Naive thymus-derived CD4-positive, alpha-beta T cell (primary cell): ENCODE results near the gene RSF1. TPM values are rescaled to one million over a fixed set of nuclear protein-coding genes. Genes with fewer than 3 reads are reported as not detected.
A peak's percentile ranks its signal among the peaks of the same experiment; 100 is the strongest.
"Not testable (repeated sequence)": the region's sequence is repeated elsewhere in the genome, so short reads cannot be mapped to it uniquely, and the experiment has no call there.

Source experiments
- ATAC-seq: fragments of 150-1000 bp; cut with Tn5 transposase; 2 replicates; pipeline ENCODE4 v1.10.0; 2021; ENCODE audit warnings: mild to moderate bottlenecking, moderate library complexity
- CTCF ChIA-PET: fragments of 350-600 bp; sonication (Branson Sonifier 250); formaldehyde crosslinking; loops from one replicate; lab custom pipeline; 2021; ENCODE audit warnings: antibody characterized with exemption; lab: Charles Lee
- POLR2A ChIA-PET: fragments of 350-600 bp; sonication (Branson Sonifier 250); formaldehyde crosslinking; loops from one replicate; lab custom pipeline; 2021; ENCODE audit warnings: antibody characterized with exemption, inconsistent platforms; lab: Charles Lee
- DNase-seq, 9 donors: peaks; one replicate each; pipeline versions ENCODE4 v3.0.0 to v3.0.0-alpha.2; 2020 to 2022; ENCODE audit warnings: mixed read lengths in 1 of 9
- H3K27ac ChIP-seq: one replicate; pipeline ENCODE4 v1.7.0; 2013; ENCODE audit warnings: mild to moderate bottlenecking, low read depth, low read length, moderate library complexity
- H3K27me3 ChIP-seq, 2 donors: one replicate each; pipeline ENCODE4 v1.7.0; 2013; ENCODE audit warnings: low read length in 2 of 2, mild to moderate bottlenecking in 2 of 2, moderate library complexity in 2 of 2; ENCODE audit not compliant: control insufficient read depth in 2 of 2, insufficient read depth in 2 of 2
- H3K36me3 ChIP-seq, 3 experiments: 1 replicate in 2 of 3; 2 replicates in 1 of 3; pipeline ENCODE4 v1.7.0; 2013; ENCODE audit warnings: low read length in 3 of 3, mild to moderate bottlenecking in 3 of 3, moderate library complexity in 1 of 3; ENCODE audit not compliant: insufficient read depth in 3 of 3, control insufficient read depth in 2 of 3
- H3K4me1 ChIP-seq, 2 donors: one replicate each; pipeline ENCODE4 v1.7.0; 2013; ENCODE audit warnings: low read length in 2 of 2, mild to moderate bottlenecking in 2 of 2, moderate library complexity in 1 of 2; ENCODE audit not compliant: control insufficient read depth in 2 of 2, insufficient read depth in 2 of 2
- H3K4me3 ChIP-seq: 2 replicates; pipeline ENCODE4 v1.7.0; 2013; ENCODE audit warnings: mild to moderate bottlenecking, low read length
- H3K9me3 ChIP-seq, 3 experiments: 1 replicate in 2 of 3; 2 replicates in 1 of 3; pipeline ENCODE4 v1.7.0; 2013; ENCODE audit warnings: low read length in 3 of 3; ENCODE audit not compliant: control insufficient read depth in 2 of 3
- H3K27ac Mint-ChIP-seq, 9 donors: one replicate each; pipeline ENCODE4 v1.8.0; 2020 to 2022; ENCODE audit warnings: mixed read lengths in 9 of 9, mild to moderate bottlenecking in 8 of 9, moderate library complexity in 5 of 9, inconsistent platforms in 2 of 9
- H3K27me3 Mint-ChIP-seq, 5 donors: one replicate each; pipeline ENCODE4 v1.8.0; 2021 to 2022; ENCODE audit warnings: mixed read lengths in 5 of 5, mild to moderate bottlenecking in 1 of 5
- H3K36me3 Mint-ChIP-seq, 5 donors: one replicate each; pipeline ENCODE4 v1.8.0; 2020 to 2022; ENCODE audit warnings: mixed read lengths in 5 of 5, mild to moderate bottlenecking in 3 of 5, inconsistent platforms in 1 of 5
- H3K4me1 Mint-ChIP-seq, 7 donors: one replicate each; pipeline ENCODE4 v1.8.0; 2020 to 2022; ENCODE audit warnings: mixed read lengths in 7 of 7, mild to moderate bottlenecking in 3 of 7, inconsistent platforms in 1 of 7
- H3K4me3 Mint-ChIP-seq, 10 donors: one replicate each; pipeline ENCODE4 v1.8.0; 2020 to 2022; ENCODE audit warnings: mild to moderate bottlenecking in 10 of 10, mixed read lengths in 10 of 10, moderate library complexity in 6 of 10, inconsistent platforms in 2 of 10
- H3K9me3 Mint-ChIP-seq, 11 donors: one replicate each; pipeline ENCODE4 v1.8.0; 2020 to 2022; ENCODE audit warnings: mixed read lengths in 11 of 11, mild to moderate bottlenecking in 4 of 11, inconsistent platforms in 1 of 11, moderate library complexity in 1 of 11
- intact Hi-C, 2 donors: fragments of 100-400 bp; cut with micrococcal nuclease; formaldehyde crosslinking; loops; one replicate each; pipeline ENCODE4 v1.15.1; 2023
- polyA plus RNA-seq, 2 donors: library from polyadenylated mRNA; unstranded; fragments of 300-500 nt; fragmentation: Illumina TruSeq; gene quantifications; one replicate each; pipeline ENCODE4 v1.2.3, GENCODE V29; 2021
- total RNA-seq, 6 experiments: library from RNA in 5 of 6; stranded (reverse) in 5 of 6; gene quantifications; 1 replicate in 5 of 6; 2 replicates in 1 of 6; pipeline ENCODE4 v1.2.3 and lab custom pipeline; 2021 to 2026

Gene RSF1
- total and polyA plus RNA-seq, 7 experiments from 2014 or later: 33.3 to 113 (median 83.5) TPM

- peaks cover 0 to 23% (median 0%) of the 10 kb centered on the region in 3 experiments for H3K36me3 ChIP-seq
- H3K4me3 ChIP-seq, H3K27me3 ChIP-seq, intact Hi-C loops, H3K4me1 ChIP-seq, H3K4me1 Mint-ChIP-seq, DNase-seq, ATAC-seq, H3K9me3 ChIP-seq, H3K4me3 Mint-ChIP-seq, H3K27ac ChIP-seq, CTCF ChIA-PET, H3K27ac Mint-ChIP-seq, H3K27me3 Mint-ChIP-seq: not testable (repeated sequence)
- Mint-ChIP-seq H3K36me3 (peaks cover 6 to 59% (median 35%) of the 10 kb centered on the region in 5 donors), H3K9me3 (peaks cover 3 to 32% (median 16%) of the 10 kb centered on the region in 11 donors)
- POLR2A ChIA-PET: interaction anchor here (1.1 kb wide), 1 partner anchor 19 kb away, joined by 3 read pairs; no protein-coding TSS in a partner anchor
Measured at GRCh38 chr11:77857906-77858457, 37.5 kb upstream of the RSF1 start.

- H3K4me1 ChIP-seq: no peaks in the 10 kb centered on the region
- POLR2A ChIA-PET: no interaction called here
- Mint-ChIP-seq H3K27ac (no peak overlapping the region), H3K4me1 (peaks cover 0 to 4% (median 0%) of the 10 kb centered on the region in 7 donors), H3K9me3 (peaks cover 3 to 33% (median 16%) of the 10 kb centered on the region in 11 donors), H3K27me3 (no peaks in the 10 kb centered on the region), H3K4me3 (no peak overlapping the region), H3K36me3 (peaks cover 13 to 66% (median 48%) of the 10 kb centered on the region in 5 donors)
- CTCF ChIA-PET: no interaction called here
- no peak overlapping the region for H3K27ac ChIP-seq
- H3K27me3 ChIP-seq: no peaks in the 10 kb centered on the region
- H3K36me3 ChIP-seq: peaks cover 0 to 29% (median 0%) of the 10 kb centered on the region in 3 experiments
- intact Hi-C loops: no loop called here
- H3K9me3 ChIP-seq: peaks cover 0 to 9% (median 5%) of the 10 kb centered on the region in 3 experiments
- DNase-seq (no peak), ATAC-seq (no peak)
- no peak overlapping the region for H3K4me3 ChIP-seq
Measured at GRCh38 chr11:77854838-77855237, 34.3 kb upstream of the RSF1 start.

- no peak for ATAC-seq
- Histone ChIP-seq H3K36me3 (peaks cover 0 to 25% (median 0%) of the 10 kb centered on the region in 3 experiments), H3K9me3 (peaks cover 0 to 9% (median 5%) of the 10 kb centered on the region in 3 experiments), H3K4me1 (no peaks in the 10 kb centered on the region), H3K27me3 (no peaks in the 10 kb centered on the region), H3K27ac (no peak overlapping the region), H3K4me3 (no peak overlapping the region)
- Mint-ChIP-seq H3K27me3 (no peaks in the 10 kb centered on the region), H3K36me3 (peaks cover 17 to 80% (median 54%) of the 10 kb centered on the region in 5 donors), H3K4me3 (no peak overlapping the region), H3K4me1 (peaks cover 0 to 4% (median 0%) of the 10 kb centered on the region in 7 donors), H3K27ac (no peak overlapping the region), H3K9me3 (peaks cover 3 to 40% (median 14%) of the 10 kb centered on the region in 11 donors)
- CTCF ChIA-PET: no interaction called here
- intact Hi-C loops: no loop called here
- POLR2A ChIA-PET: no interaction called here
- DNase-seq: no peak
Measured at GRCh38 chr11:77851503-77851902, 31.0 kb upstream of the RSF1 start.

- H3K4me1 ChIP-seq, H3K4me3 Mint-ChIP-seq, CTCF ChIA-PET, POLR2A ChIA-PET, H3K27me3 Mint-ChIP-seq, H3K9me3 ChIP-seq, H3K27ac ChIP-seq, DNase-seq, ATAC-seq, H3K4me1 Mint-ChIP-seq, intact Hi-C loops, H3K4me3 ChIP-seq, H3K27me3 ChIP-seq: not testable (repeated sequence)
- peaks cover 16 to 73% (median 69%) of the 10 kb centered on the region in 5 donors for H3K36me3 Mint-ChIP-seq
- H3K27ac Mint-ChIP-seq: peak overlapping the region in 1 of 9 donors; percentile 60
- peaks cover 0 to 48% (median 13%) of the 10 kb centered on the region in 11 donors for H3K9me3 Mint-ChIP-seq
- peaks cover 0 to 12% (median 0%) of the 10 kb centered on the region in 3 experiments for H3K36me3 ChIP-seq
Measured at GRCh38 chr11:77843700-77844099, 23.2 kb upstream of the RSF1 start.

GRCh38 chr11:77842441-77843121, 22.1 kb upstream of the RSF1 start:
- DNase-seq (no peak), ATAC-seq (no peak)
- Histone ChIP-seq H3K4me1 (no peaks in the 10 kb centered on the region), H3K27ac (no peak overlapping the region), H3K4me3 (no peak overlapping the region), H3K27me3 (no peaks in the 10 kb centered on the region), H3K9me3 (no peaks in the 10 kb centered on the region), H3K36me3 (peaks cover 0 to 12% (median 0%) of the 10 kb centered on the region in 3 experiments)
- Mint-ChIP-seq H3K27ac (no peak overlapping the region), H3K9me3 (peaks cover 0 to 48% (median 13%) of the 10 kb centered on the region in 11 donors), H3K36me3 (peaks cover 16 to 70% (median 61%) of the 10 kb centered on the region in 5 donors), H3K27me3 (no peaks in the 10 kb centered on the region), H3K4me1 (no peaks in the 10 kb centered on the region), H3K4me3 (no peak overlapping the region)
- intact Hi-C loops: no loop called here
- CTCF ChIA-PET: no interaction called here
- POLR2A ChIA-PET: no interaction called here

GRCh38 chr11:77833302-77833701, 12.8 kb upstream of the RSF1 start:
- CTCF ChIA-PET: no interaction called here
- no peaks in the 10 kb centered on the region for H3K9me3 ChIP-seq
- H3K27me3 ChIP-seq: no peaks in the 10 kb centered on the region
- H3K4me1 ChIP-seq: no peaks in the 10 kb centered on the region
- peaks cover 0 to 4% (median 0%) of the 10 kb centered on the region in 11 donors for H3K9me3 Mint-ChIP-seq
- H3K4me3 ChIP-seq: no peak overlapping the region
- H3K36me3 Mint-ChIP-seq: peaks cover 0 to 13% (median 4%) of the 10 kb centered on the region in 5 donors
- H3K4me3 Mint-ChIP-seq: no peak overlapping the region
- DNase-seq (no peak), ATAC-seq (no peak)
- intact Hi-C loops: no loop called here
- no peak overlapping the region for H3K27ac ChIP-seq
- H3K36me3 ChIP-seq: no peaks in the 10 kb centered on the region
- no peaks in the 10 kb centered on the region for H3K27me3 Mint-ChIP-seq
- peaks cover 0 to 2% (median 0%) of the 10 kb centered on the region in 7 donors for H3K4me1 Mint-ChIP-seq
- H3K27ac Mint-ChIP-seq: no peak overlapping the region
- POLR2A ChIA-PET: no interaction called here
